ENCODE results near the gene NFIA.

Gene NFIA

GRCh38 chr1:61130338-61131000 is 48.1 kb downstream of the NFIA start:
- no peak for DNase-seq (ENCODE audit: low read depth)

GRCh38 chr1:61131248-61131647 is 48.9 kb downstream of the NFIA start:
- no peak for DNase-seq (ENCODE audit: low read depth)

GRCh38 chr1:61131716-61132115 is 49.4 kb downstream of the NFIA start:
- DNase-seq (ENCODE audit: low read depth): no peak

GRCh38 chr1:61132176-61132638 is 49.8 kb downstream of the NFIA start:
- no peak for DNase-seq (ENCODE audit: low read depth)

- DNase-seq (ENCODE audit: low read depth): no peak
These were observed 50.4 kb downstream of the NFIA start for GRCh38 chr1:61132645-61133334.

GRCh38 chr1:61133335-61134019 is 51.1 kb downstream of the NFIA start:
- DNase-seq (ENCODE audit: low read depth): no peak

- DNase-seq (ENCODE audit: low read depth): no peak
These were observed 52.9 kb downstream of the NFIA start for GRCh38 chr1:61135291-61135690.

GRCh38 chr1:61138305-61138704 is 55.9 kb downstream of the NFIA start:
- DNase-seq (ENCODE audit: low read depth): no peak

- no peak for DNase-seq (ENCODE audit: low read depth)
These were observed 56.8 kb downstream of the NFIA start for GRCh38 chr1:61138921-61139774.

GRCh38 chr1:61139775-61140549 is 57.6 kb downstream of the NFIA start:
- DNase-seq (ENCODE audit: low read depth): no peak

- no peak for DNase-seq (ENCODE audit: low read depth)
These were observed 58.4 kb downstream of the NFIA start for GRCh38 chr1:61140778-61141177.

GRCh38 chr1:61141288-61142042 is 59.1 kb downstream of the NFIA start:
- no peak for DNase-seq (ENCODE audit: low read depth)

- no peak for DNase-seq (ENCODE audit: low read depth)
These were observed 59.7 kb downstream of the NFIA start for GRCh38 chr1:61142043-61142440.

GRCh38 chr1:61142726-61143500 is 60.6 kb downstream of the NFIA start:
- no peak for DNase-seq (ENCODE audit: low read depth)

- DNase-seq (ENCODE audit: low read depth): no peak
These were observed 61.6 kb downstream of the NFIA start for GRCh38 chr1:61143821-61144424.

- no peak for DNase-seq (ENCODE audit: low read depth)
These were observed 66.9 kb downstream of the NFIA start for GRCh38 chr1:61149010-61149860.

GRCh38 chr1:61151565-61151964 is 69.2 kb downstream of the NFIA start:
- DNase-seq (ENCODE audit: low read depth): no peak

- no peak for DNase-seq (ENCODE audit: low read depth)
These were observed 69.7 kb downstream of the NFIA start for GRCh38 chr1:61152066-61152465.
